K562 (cell line): Measurements from ENCODE around the gene TRAP1. TPM values are rescaled to one million over a fixed set of nuclear protein-coding genes. Genes with fewer than 3 reads are reported as not detected.
A peak's percentile ranks its signal among the peaks of the same experiment; 100 is the strongest.

Experiments used
- ATAC-seq: fragments of 200-7000 bp; cut with Tn5 transposase; 3 replicates; pipeline ENCODE4 v1.9.1; 2020; ENCODE audit warnings: moderate library complexity
- BruUV-seq: library from RNA; stranded (reverse); fragments of 400-500 nt; replicated peaks from 2 replicates; lab custom pipeline; 2021; lab: Mats Ljungman, UMichigan
- CTCF ChIA-PET: fragments of 300-600 bp; formaldehyde crosslinking; extraction: SDS; loops from one replicate; lab custom pipeline; 2021; ENCODE audit warnings: low intra/inter-chr PET ratio; lab: Yijun Ruan, JAX
- POLR2A ChIA-PET: fragments of 300-600, 350-650 bp; sonication (Branson Sonifier 250); formaldehyde crosslinking; extraction: SDS; loops from one replicate; lab custom pipeline; 2021; ENCODE audit warnings: antibody characterized with exemption, inconsistent platforms; lab: Yijun Ruan, JAX
- DNase-seq, 4 experiments: peaks; one replicate each; pipeline versions ENCODE4 v3.0.0 to v3.0.0-alpha.2; 2011 to 2018; ENCODE audit warnings: low spot score in 3 of 4, mixed read lengths in 3 of 4; ENCODE audit errors: extremely low read depth in 1 of 4
- FAIRE-seq: peaks from 2 replicates; lab custom pipeline; 2011; peaks lifted over from hg19 to GRCh38; lab: Jason Lieb, UNC
- H2AFZ ChIP-seq: 2 replicates; pipeline ENCODE4 v1.6.0; 2011; ENCODE audit warnings: low read depth, low read length, control low read depth, inconsistent platforms
- H3K27ac ChIP-seq: fragments of 200-600 bp; 3 replicates; pipeline ENCODE4 v1.8.0; 2011; ENCODE audit warnings: low read depth, mild to moderate bottlenecking, control low read depth, inconsistent platforms, low read length, moderate library complexity, mixed read lengths; ENCODE audit errors: extremely low read depth
- H3K27me3 ChIP-seq, 2 experiments: fragments of 300-600 bp in 1 of 2; 2 replicates in 1 of 2; 3 replicates in 1 of 2; pipeline versions ENCODE4 v1.6.0 to v1.8.0; 2011; ENCODE audit warnings: inconsistent platforms in 2 of 2, low read length in 2 of 2, mild to moderate bottlenecking in 1 of 2, mixed read lengths in 1 of 2, moderate library complexity in 1 of 2; ENCODE audit not compliant: control insufficient read depth in 2 of 2, insufficient read depth in 2 of 2
- H3K36me3 ChIP-seq: fragments of 300-600 bp; 3 replicates; pipeline ENCODE4 v1.8.0; 2011; ENCODE audit warnings: mild to moderate bottlenecking, low read length, inconsistent platforms; ENCODE audit not compliant: control insufficient read depth, insufficient read depth
- H3K4me1 ChIP-seq, 2 experiments: fragments of 200-600 bp in 1 of 2; replicated peaks in 1 of 2; 2 replicates in 1 of 2; 3 replicates in 1 of 2; pipeline versions ENCODE4 v1.5.1 to v1.8.0; 2011; ENCODE audit warnings: inconsistent platforms in 2 of 2, low read length in 2 of 2, mild to moderate bottlenecking in 1 of 2, mixed read lengths in 1 of 2, moderate library complexity in 1 of 2; ENCODE audit not compliant: control insufficient read depth in 2 of 2, insufficient read depth in 2 of 2
- H3K4me2 ChIP-seq: 2 replicates; pipeline ENCODE4 v1.6.1; 2011; ENCODE audit warnings: low read length, control low read depth, inconsistent platforms, mixed read lengths; ENCODE audit not compliant: insufficient read depth
- H3K4me3 ChIP-seq: fragments of 200-600 bp; sonication (generic), shearing (Covaris generic); 2 replicates; pipeline ENCODE4 v1.5.1; 2016; ENCODE audit warnings: control low read depth, inconsistent platforms
- H3K79me2 ChIP-seq: fragments of 200-600 bp; 3 replicates; pipeline ENCODE4 v1.8.0; 2011; ENCODE audit warnings: low read length, inconsistent platforms; ENCODE audit not compliant: control insufficient read depth, insufficient read depth
- H3K9ac ChIP-seq, 2 experiments: 2 replicates each; pipeline versions ENCODE4 v1.6.0 to v1.6.1; 2011; ENCODE audit warnings: low read depth in 2 of 2, low read length in 2 of 2, control low read depth in 1 of 2, inconsistent platforms in 1 of 2, mild to moderate bottlenecking in 1 of 2, mixed read lengths in 1 of 2; ENCODE audit not compliant: insufficient read depth in 1 of 2
- H3K9me1 ChIP-seq: one replicate; pipeline ENCODE4 v1.6.0; 2011; ENCODE audit warnings: inconsistent platforms, mild to moderate bottlenecking, low read length, moderate library complexity; ENCODE audit not compliant: control insufficient read depth, insufficient read depth
- H3K9me3 ChIP-seq: replicated peaks from 2 replicates; pipeline ENCODE4 v1.5.1; 2011; ENCODE audit warnings: low read depth, low read length, inconsistent platforms; ENCODE audit not compliant: control insufficient read depth, insufficient read depth
- H4K20me1 ChIP-seq: replicated peaks from 2 replicates; pipeline ENCODE4 v1.6.1; 2011; ENCODE audit warnings: low read length, inconsistent platforms, mixed read lengths; ENCODE audit not compliant: control insufficient read depth, insufficient read depth
- ATF7 ChIP-seq: fragments of 450-650 bp; IDR thresholded peaks from 2 replicates; pipeline ENCODE4 v1.7.1; 2014; ENCODE audit warnings: mild to moderate bottlenecking, moderate library complexity
- BACH1 ChIP-seq: fragments of 200-800 bp; sonication (Bioruptor generic); IDR thresholded peaks from 2 replicates; pipeline ENCODE4 v1.6.1; 2016; ENCODE audit warnings: missing genetic modification characterization, missing compliant biosample characterization
- CAMTA2 ChIP-seq: fragments of 250-450 bp; sonication (Bioruptor Pico); conservative IDR thresholded peaks from 2 replicates; pipeline ENCODE4 v1.5.1; 2022
- CBFB ChIP-seq: sonication (generic); formaldehyde crosslinking; IDR thresholded peaks from 2 replicates; pipeline ENCODE4 v1.4.0; 2020; ENCODE audit warnings: mild to moderate bottlenecking, missing genetic modification reagents
- CREM ChIP-seq: IDR thresholded peaks from 2 replicates; pipeline ENCODE4 v1.6.1; 2014; ENCODE audit warnings: antibody characterized with exemption, low read depth
- E2F3 ChIP-seq: fragments of 250-450 bp; sonication (Bioruptor Pico); IDR thresholded peaks from 2 replicates; pipeline ENCODE4 v1.4.0; 2020; ENCODE audit warnings: mild to moderate bottlenecking
- MYC ChIP-seq, 2 experiments: fragments of 250-450 bp in 1 of 2; sonication (Bioruptor Pico) in 1 of 2; IDR thresholded peaks; 2 replicates each; pipeline versions ENCODE4 v1.5.1 to v1.6.1; 2012 to 2021; ENCODE audit warnings: low read depth in 2 of 2, borderline replicate concordance in 1 of 2, improper control_type of control experiment in 1 of 2, low read length in 1 of 2, mild to moderate bottlenecking in 1 of 2, moderate library complexity in 1 of 2
- POLR2AphosphoS5 ChIP-seq: IDR thresholded peaks from 2 replicates; pipeline ENCODE4 v1.6.1; 2011; ENCODE audit warnings: mild to moderate bottlenecking, low read depth, low read length, moderate library complexity; ENCODE audit not compliant: control insufficient read depth, insufficient read depth
- RBM39 ChIP-seq: fragments of 200-400 bp; formaldehyde crosslinking; optimal IDR thresholded peaks from 2 replicates; pipeline ENCODE3; 2018; ENCODE audit warnings: low read depth, low read length
- TBP ChIP-seq: optimal IDR thresholded peaks from 2 replicates; pipeline ENCODE3; 2011; ENCODE audit warnings: low read depth, low read length, improper control_type of control experiment
- ZKSCAN1 ChIP-seq: fragments of 150-350 bp; IDR thresholded peaks from 2 replicates; pipeline ENCODE4 v1.6.1; 2016; ENCODE audit warnings: low read depth, low read length
- ZNF134 ChIP-seq: fragments of 250-450 bp; sonication (Bioruptor Pico); conservative IDR thresholded peaks from 2 replicates; pipeline ENCODE4 v1.4.0; 2020
- ZNF143 ChIP-seq: sonication (generic); formaldehyde crosslinking; IDR thresholded peaks from 2 replicates; pipeline ENCODE4 v1.9.0; 2022; ENCODE audit warnings: mild to moderate bottlenecking, missing genetic modification reagents
- ZNF41 ChIP-seq: fragments of 250-450 bp; sonication (Bioruptor Pico); conservative IDR thresholded peaks from 2 replicates; pipeline ENCODE4 v1.4.0; 2020; ENCODE audit warnings: mild to moderate bottlenecking
- ZNF584 ChIP-seq: fragments of 200-800 bp; sonication (Bioruptor generic); IDR thresholded peaks from 2 replicates; pipeline ENCODE4 v1.6.1; 2016; ENCODE audit warnings: low read depth, mild to moderate bottlenecking, missing genetic modification characterization, missing compliant biosample characterization
- ZNF668 ChIP-seq: fragments of 250-450 bp; sonication (Bioruptor Pico); IDR thresholded peaks from 2 replicates; pipeline ENCODE4 v1.8.0; 2022; ENCODE audit warnings: mild to moderate bottlenecking, inconsistent platforms
- WGBS: fragments of 100-300 bp; shearing (Covaris generic); methylation state at CpG from one replicate; pipeline ENCODE4 v1.1.6; 2016; ENCODE audit warnings: low coverage, mixed read lengths; ENCODE audit not compliant: insufficient coverage; ENCODE audit errors: missing lambda C conversion rate; 5-methylcytosine and 5-hydroxymethylcytosine counted together
- in situ Hi-C: fragments of 300-500 bp; cut with MboI; formaldehyde crosslinking; loops from 4 replicates; pipeline ENCODE4 v1.15.0; 2018; ENCODE audit warnings: inconsistent platforms, mixed read lengths
- intact Hi-C: fragments of 100-400 bp; cut with micrococcal nuclease; formaldehyde crosslinking; loops from 2 replicates; pipeline ENCODE4 v1.14.2; 2022
- polyA plus RNA-seq, 8 experiments: library from polyadenylated mRNA; depleted of rRNA in 4 of 8; stranded (reverse) in 5 of 8; unstranded in 3 of 8; fragments of >200 nt; fragmentation: Nextera tagmentation in 2 of 8; fragmentation: Illumina TruSeq in 1 of 8; extraction: Ambion mirVana in 2 of 8; extraction: Trizol in 1 of 8; gene quantifications; 2 replicates each; pipeline versions ENCODE4 v1.2.1 to v1.2.3, GENCODE V29; 2011 to 2014; ENCODE audit warnings: inconsistent platforms in 1 of 8, missing spikeins in 1 of 8
- total RNA-seq, 7 experiments: library from RNA; depleted of rRNA in 6 of 7; stranded (reverse); fragments of >200 nt in 6 of 7; fragmentation: Illumina TruSeq in 2 of 7; extraction: Trizol in 2 of 7; gene quantifications; 2 replicates each; pipeline versions ENCODE4 v1.2.1 to v1.2.3, GENCODE V29; 2011 to 2021; ENCODE audit warnings: low replicate concordance in 1 of 7
- TF ChIP-seq, protein P1 (sequence below): IDR thresholded peaks from 3 replicates; pipeline ENCODE4 v1.6.1; 2011; ENCODE audit warnings: borderline replicate concordance, mild to moderate bottlenecking; ENCODE audit not compliant: insufficient read length, insufficient read depth
- TF ChIP-seq, protein P2 (sequence below): fragments of 450-650 bp; IDR thresholded peaks from 2 replicates; pipeline ENCODE4 v1.6.1; 2016
- TF ChIP-seq, protein P3 (sequence below): fragments of 250-450 bp; sonication (Bioruptor Pico); IDR thresholded peaks from 2 replicates; pipeline ENCODE4 v1.5.0; 2022; ENCODE audit warnings: mild to moderate bottlenecking

Gene TRAP1
- total and polyA plus RNA-seq, 9 of the 15 experiments (the other 6 are each of a cell fraction or from before 2014, with no cell fraction given), result 19.1 to 436 (median 301) TPM

DNA sequence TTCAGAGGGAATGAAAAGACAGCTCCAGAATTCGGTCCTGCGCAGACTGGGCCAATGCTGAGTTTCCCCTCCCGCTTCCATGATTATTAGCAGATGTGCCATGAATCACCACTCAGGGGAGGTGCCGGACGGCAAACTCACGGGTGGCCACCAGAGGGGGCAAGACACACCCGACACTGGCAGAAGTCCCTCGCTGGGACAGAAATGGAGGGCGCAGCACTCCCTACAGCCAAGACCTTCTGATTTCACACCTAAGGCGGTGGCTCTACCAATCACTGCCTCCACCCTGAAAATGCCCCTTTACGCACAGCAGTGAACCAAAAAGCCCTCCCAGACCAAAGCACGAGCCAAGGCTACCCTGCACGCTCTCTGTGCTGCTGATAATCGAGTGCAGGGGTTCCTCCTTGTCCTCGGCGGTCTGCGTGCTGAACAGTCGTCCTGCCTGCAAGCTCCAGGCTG lies 26.8 kb downstream of the TRAP1 start:
- intact Hi-C loops (loop anchor here (1.0 kb wide), 1 partner anchor 190 kb away; the partner anchor contains the start of gene CREBBP), in situ Hi-C loops (no loop called here)
- H4K20me1 ChIP-seq, result peaks cover 8% of the 10 kb centered on the region; the same call in 1 of the 2 replicates
- no peak overlapping the region for H3K27ac ChIP-seq
- peak; percentile 93 for FAIRE-seq
- peak; percentile 83 to 84 (median 83) for DNase-seq
- peaks cover 82% of the 10 kb centered on the region for H3K36me3 ChIP-seq
- H3K79me2 ChIP-seq, result peaks cover 48% of the 10 kb centered on the region
- no peak overlapping the region; the same call in 1 of the 2 replicates for H3K4me2 ChIP-seq
- 62% methylated on average over 18 of the region's 18 CpGs for WGBS
- peak; percentile 99 for ATAC-seq
- POLR2A ChIA-PET, result interaction anchor here (1.6 kb wide), 1 partner anchor 187 kb away, joined by 3 read pairs; no protein-coding TSS in a partner anchor
- H3K4me1 ChIP-seq, result peaks cover 7 to 14% of the 10 kb centered on the region in 2 experiments; a peak in 4 of 5 replicates
- no peaks in the 10 kb centered on the region for H3K9me3 ChIP-seq
- CTCF ChIA-PET, result interaction anchor here (0.6 to 1.4 kb wide), 2 partner anchors 189 to 712 kb away, joined by 3 to 7 read pairs; partner anchors contain the start of gene CREBBP
- BruUV-seq, result no TSS peak
- H3K27me3 ChIP-seq, result no peaks in the 10 kb centered on the region
- peak overlapping the region in 1 of 2 experiments; percentile 54; a peak in 1 of 4 replicates for H3K9ac ChIP-seq
- H3K4me3 ChIP-seq, result no peak overlapping the region
- H2AFZ ChIP-seq, result no peak overlapping the region
- H3K9me1 ChIP-seq, result no peaks in the 10 kb centered on the region
- TF ChIP-seq, protein P1, sequence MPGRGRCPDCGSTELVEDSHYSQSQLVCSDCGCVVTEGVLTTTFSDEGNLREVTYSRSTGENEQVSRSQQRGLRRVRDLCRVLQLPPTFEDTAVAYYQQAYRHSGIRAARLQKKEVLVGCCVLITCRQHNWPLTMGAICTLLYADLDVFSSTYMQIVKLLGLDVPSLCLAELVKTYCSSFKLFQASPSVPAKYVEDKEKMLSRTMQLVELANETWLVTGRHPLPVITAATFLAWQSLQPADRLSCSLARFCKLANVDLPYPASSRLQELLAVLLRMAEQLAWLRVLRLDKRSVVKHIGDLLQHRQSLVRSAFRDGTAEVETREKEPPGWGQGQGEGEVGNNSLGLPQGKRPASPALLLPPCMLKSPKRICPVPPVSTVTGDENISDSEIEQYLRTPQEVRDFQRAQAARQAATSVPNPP, result no peak
- TF ChIP-seq ATF7, result 0 out of 2 replicates have a peak, but pooled peaks have one; percentile 10
- TF ChIP-seq POLR2AphosphoS5, result peak; percentile 36; the same call in 1 of the 2 replicates
- TF ChIP-seq ZNF143 (CRISPR knock-in tag), result no peak
- TF ChIP-seq, protein P2, sequence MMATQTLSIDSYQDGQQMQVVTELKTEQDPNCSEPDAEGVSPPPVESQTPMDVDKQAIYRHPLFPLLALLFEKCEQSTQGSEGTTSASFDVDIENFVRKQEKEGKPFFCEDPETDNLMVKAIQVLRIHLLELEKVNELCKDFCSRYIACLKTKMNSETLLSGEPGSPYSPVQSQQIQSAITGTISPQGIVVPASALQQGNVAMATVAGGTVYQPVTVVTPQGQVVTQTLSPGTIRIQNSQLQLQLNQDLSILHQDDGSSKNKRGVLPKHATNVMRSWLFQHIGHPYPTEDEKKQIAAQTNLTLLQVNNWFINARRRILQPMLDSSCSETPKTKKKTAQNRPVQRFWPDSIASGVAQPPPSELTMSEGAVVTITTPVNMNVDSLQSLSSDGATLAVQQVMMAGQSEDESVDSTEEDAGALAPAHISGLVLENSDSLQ, result peak; percentile 30; the same call in 1 of the 2 replicates
- peak; percentile 33; the same call in 1 of the 2 replicates for TF ChIP-seq CREM
- TF ChIP-seq BACH1 (tag), result no peak
- TF ChIP-seq ZNF134 (CRISPR knock-in tag), result no peak
- 0 out of 2 replicates have a peak, but pooled peaks have one; percentile 25 for TF ChIP-seq ZKSCAN1
- no peak for TF ChIP-seq ZNF41 (CRISPR knock-in tag)
- TF ChIP-seq TBP, result no peak
- TF ChIP-seq E2F3 (CRISPR knock-in tag), result no peak
- no peak for TF ChIP-seq CAMTA2 (CRISPR knock-in tag)
- TF ChIP-seq, protein P3, sequence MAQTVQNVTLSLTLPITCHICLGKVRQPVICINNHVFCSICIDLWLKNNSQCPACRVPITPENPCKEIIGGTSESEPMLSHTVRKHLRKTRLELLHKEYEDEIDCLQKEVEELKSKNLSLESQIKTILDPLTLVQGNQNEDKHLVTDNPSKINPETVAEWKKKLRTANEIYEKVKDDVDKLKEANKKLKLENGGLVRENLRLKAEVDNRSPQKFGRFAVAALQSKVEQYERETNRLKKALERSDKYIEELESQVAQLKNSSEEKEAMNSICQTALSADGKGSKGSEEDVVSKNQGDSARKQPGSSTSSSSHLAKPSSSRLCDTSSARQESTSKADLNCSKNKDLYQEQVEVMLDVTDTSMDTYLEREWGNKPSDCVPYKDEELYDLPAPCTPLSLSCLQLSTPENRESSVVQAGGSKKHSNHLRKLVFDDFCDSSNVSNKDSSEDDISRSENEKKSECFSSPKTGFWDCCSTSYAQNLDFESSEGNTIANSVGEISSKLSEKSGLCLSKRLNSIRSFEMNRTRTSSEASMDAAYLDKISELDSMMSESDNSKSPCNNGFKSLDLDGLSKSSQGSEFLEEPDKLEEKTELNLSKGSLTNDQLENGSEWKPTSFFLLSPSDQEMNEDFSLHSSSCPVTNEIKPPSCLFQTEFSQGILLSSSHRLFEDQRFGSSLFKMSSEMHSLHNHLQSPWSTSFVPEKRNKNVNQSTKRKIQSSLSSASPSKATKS (CRISPR knock-in tag), result no peak
- TF ChIP-seq MYC (IDR thresholded peaks at IDR 0.05; ENCODE audit: low read depth, low read length), result peak; percentile 25; the same call in 1 of the 2 replicates
- no peak for TF ChIP-seq MYC (CRISPR knock-in tag; IDR thresholded peaks at IDR 0.05; ENCODE audit: borderline replicate concordance, low read depth)
- TF ChIP-seq CBFB, result 0 out of 2 replicates have a peak, but pooled peaks have one; percentile 38
- peak; percentile 71 for TF ChIP-seq RBM39
- no peak for TF ChIP-seq ZNF584 (CRISPR knock-in tag)
- no peak for TF ChIP-seq ZNF668
